Effector memory CD4-positive, alpha-beta T cell (primary cell): Measurements from ENCODE around the gene TDRD6.

Experiments
- DNase-seq, 3 donors: peaks; one replicate each; pipeline ENCODE4 v3.0.0-alpha.2; 2020
- H3K27ac ChIP-seq: 2 replicates; pipeline ENCODE4 v1.7.0; 2013; ENCODE audit warnings: mild to moderate bottlenecking, low read length, moderate library complexity; ENCODE audit not compliant: insufficient read depth, poor library complexity, severe bottlenecking
- H3K27me3 ChIP-seq: replicated peaks from 2 replicates; pipeline ENCODE4 v1.7.0; 2013; ENCODE audit warnings: mild to moderate bottlenecking, low read length; ENCODE audit not compliant: insufficient read depth, control insufficient read depth, poor library complexity, severe bottlenecking
- H3K36me3 ChIP-seq: 2 replicates; pipeline ENCODE4 v1.7.0; 2013; ENCODE audit warnings: mild to moderate bottlenecking, low read length, moderate library complexity; ENCODE audit not compliant: control insufficient read depth, insufficient read depth
- H3K4me1 ChIP-seq: 2 replicates; pipeline ENCODE4 v1.7.0; 2013; ENCODE audit warnings: low read length, mild to moderate bottlenecking; ENCODE audit not compliant: control insufficient read depth, insufficient read depth, poor library complexity, severe bottlenecking
- H3K4me3 ChIP-seq: 2 replicates; pipeline ENCODE4 v1.7.0; 2013; ENCODE audit warnings: low read length, low read depth, mild to moderate bottlenecking; ENCODE audit not compliant: insufficient read depth, poor library complexity, severe bottlenecking
- H3K9me3 ChIP-seq: 2 replicates; pipeline ENCODE4 v1.7.0; 2013; ENCODE audit warnings: mild to moderate bottlenecking, low read length, moderate library complexity; ENCODE audit not compliant: control insufficient read depth

Gene TDRD6

DNA sequence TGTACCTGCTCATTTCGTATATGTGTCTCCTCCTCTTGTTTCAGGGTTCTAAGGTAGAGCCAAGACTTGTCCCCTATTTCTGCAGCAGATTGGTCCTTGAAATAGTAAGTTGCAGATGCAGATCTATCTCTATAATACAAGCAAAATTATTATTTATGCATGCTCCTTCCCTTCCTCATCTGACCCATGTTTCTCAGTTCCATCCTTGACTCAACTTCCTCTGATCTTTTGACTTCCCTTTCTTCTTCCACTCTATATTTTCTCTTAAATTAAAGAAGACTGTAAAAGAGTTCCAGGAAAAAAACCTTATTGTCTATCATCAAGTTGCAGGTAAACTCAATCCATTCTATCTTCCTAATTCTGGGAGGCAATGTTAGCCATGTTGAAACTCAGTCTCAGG is 23.8 kb downstream of the TDRD6 start:
- no peak for DNase-seq

DNA sequence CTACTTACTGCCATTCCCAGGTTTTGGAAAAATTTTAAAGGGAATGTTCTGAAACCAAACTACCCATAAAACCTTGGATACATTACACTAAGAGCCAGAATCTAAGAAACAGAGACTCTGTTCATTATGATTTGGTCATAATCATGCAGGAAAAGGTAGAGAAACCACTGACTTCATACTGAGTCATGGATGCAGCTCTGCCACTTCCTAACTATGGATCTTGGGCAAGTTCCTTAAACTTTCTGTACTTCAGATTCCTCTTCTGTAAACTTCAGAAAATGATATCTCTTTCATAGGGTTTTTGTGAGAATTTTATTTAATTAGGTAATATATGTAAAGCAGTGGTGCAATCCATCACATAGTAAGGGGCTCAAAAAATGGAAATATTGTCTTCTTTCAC is 27.5 kb downstream of the TDRD6 start:
- DNase-seq: no peak
- Histone ChIP-seq H3K36me3 (no peaks in the 10 kb centered on the region), H3K9me3 (no peaks in the 10 kb centered on the region), H3K4me1 (no peaks in the 10 kb centered on the region), H3K4me3 (no peak overlapping the region), H3K27me3 (no peaks in the 10 kb centered on the region), H3K27ac (no peak overlapping the region)

More for the DNA sequence above, 23.8 kb downstream of the TDRD6 start:
- no peak overlapping the region for H3K4me3 ChIP-seq
- no peaks in the 10 kb centered on the region for H3K36me3 ChIP-seq
- H3K9me3 ChIP-seq: no peaks in the 10 kb centered on the region
- peaks cover 2% of the 10 kb centered on the region for H3K27me3 ChIP-seq
- no peaks in the 10 kb centered on the region for H3K4me1 ChIP-seq
- H3K27ac ChIP-seq: no peak overlapping the region

DNA sequence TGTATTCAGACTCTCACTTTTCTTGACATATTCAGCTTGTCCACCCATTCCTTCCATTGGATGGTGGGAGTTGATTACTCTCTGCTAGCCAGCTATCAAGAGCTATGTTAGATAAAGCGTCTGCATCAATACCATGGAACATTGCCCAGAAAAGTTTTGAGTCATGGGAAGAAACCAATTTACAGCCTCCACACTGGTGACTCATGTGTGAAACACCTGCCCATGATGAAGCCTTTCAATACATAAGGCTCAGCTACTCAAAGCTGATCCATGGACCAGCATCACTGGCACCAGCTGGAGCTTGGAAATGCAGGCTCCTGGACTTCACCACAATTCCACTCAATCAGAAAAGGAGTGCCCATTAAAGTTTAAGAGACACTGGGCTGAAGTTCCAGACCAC is 31.4 kb downstream of the TDRD6 start:
- H3K36me3 ChIP-seq: no peaks in the 10 kb centered on the region
- H3K4me1 ChIP-seq: no peaks in the 10 kb centered on the region
- no peak overlapping the region for H3K27ac ChIP-seq
- H3K27me3 ChIP-seq: no peaks in the 10 kb centered on the region
- DNase-seq: no peak
- no peaks in the 10 kb centered on the region for H3K9me3 ChIP-seq
- no peak overlapping the region for H3K4me3 ChIP-seq

DNA sequence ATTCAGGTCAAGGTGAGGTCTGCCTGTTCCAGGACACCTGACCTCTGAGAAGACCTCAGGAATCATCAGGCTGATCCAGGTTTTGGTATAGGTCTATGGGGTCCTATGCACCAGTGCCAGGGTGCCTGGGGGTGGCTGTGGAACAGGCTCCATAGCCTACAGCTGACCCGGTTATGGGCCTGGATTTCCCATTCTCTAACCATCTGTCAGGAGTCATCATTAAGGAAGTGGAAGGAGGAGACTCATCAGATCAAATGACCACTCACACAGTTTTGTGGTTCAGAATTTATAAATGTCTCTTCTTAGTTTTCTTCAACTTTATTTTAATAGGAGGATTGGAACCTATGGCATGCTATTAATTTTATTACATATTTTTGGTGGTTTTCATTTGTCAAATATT is 32.7 kb downstream of the TDRD6 start:
- no peaks in the 10 kb centered on the region for H3K9me3 ChIP-seq
- no peak overlapping the region for H3K27ac ChIP-seq
- H3K4me1 ChIP-seq: no peaks in the 10 kb centered on the region
- no peak overlapping the region for H3K4me3 ChIP-seq
- DNase-seq: no peak
- no peaks in the 10 kb centered on the region for H3K36me3 ChIP-seq
- H3K27me3 ChIP-seq: no peaks in the 10 kb centered on the region

DNA sequence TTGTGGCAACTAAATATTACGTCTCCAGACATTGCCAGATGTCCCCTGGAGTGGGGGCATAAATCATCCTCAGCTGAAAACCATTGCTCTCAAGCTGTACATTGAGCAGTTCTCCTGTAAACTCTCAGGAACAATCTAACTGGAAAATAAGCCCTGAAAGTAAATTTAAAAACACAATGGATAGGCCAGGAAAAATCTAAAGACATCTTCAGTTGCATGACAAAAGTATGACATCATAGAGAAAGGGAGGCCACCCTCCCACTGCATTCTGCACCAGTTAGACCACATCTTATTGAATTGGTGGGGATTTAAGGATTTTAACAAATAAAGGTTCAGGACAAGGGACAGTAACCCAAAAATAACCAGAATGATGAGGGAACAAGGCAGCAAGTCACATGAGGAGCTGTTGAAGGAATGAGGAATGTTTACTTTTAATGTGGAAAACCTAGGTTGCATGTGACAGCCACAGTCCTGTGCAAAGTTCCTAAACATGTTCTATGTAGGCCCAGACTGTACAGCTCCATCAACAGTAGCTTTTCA is 42.2 kb downstream of the TDRD6 start:
- H3K27ac ChIP-seq: no peak overlapping the region
- H3K9me3 ChIP-seq: no peaks in the 10 kb centered on the region
- H3K4me3 ChIP-seq: no peak overlapping the region
- H3K27me3 ChIP-seq: peaks cover 5% of the 10 kb centered on the region
- DNase-seq: no peak
- no peaks in the 10 kb centered on the region for H3K4me1 ChIP-seq
- H3K36me3 ChIP-seq: no peaks in the 10 kb centered on the region

DNA sequence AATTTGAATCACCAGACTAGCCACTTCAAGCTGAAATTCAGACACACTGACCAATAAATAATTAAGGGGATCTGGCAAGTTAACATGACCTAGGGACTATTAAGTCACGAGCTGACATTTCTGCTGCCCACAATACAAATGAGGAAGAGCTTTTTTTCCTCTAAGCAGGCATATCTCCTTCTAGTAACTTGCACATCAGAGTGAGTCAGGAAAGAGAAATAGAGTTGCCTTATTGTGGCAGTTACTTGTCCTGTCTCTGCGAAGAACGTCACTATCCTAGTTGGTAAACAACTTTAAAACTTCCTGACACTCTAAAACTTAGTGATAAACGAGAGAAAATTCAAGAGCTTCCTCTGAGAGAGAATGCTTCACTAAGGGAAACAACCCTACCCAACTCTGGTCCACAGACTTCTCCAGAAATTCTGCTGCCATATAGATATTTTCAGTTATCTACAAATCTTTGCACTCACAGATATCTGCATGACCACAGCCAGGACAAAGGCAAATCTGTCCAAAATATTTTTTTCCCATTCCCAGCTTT is 43.3 kb downstream of the TDRD6 start:
- peaks cover 8% of the 10 kb centered on the region for H3K27me3 ChIP-seq
- no peak for DNase-seq
- no peak overlapping the region for H3K4me3 ChIP-seq
- H3K36me3 ChIP-seq: no peaks in the 10 kb centered on the region
- no peaks in the 10 kb centered on the region for H3K4me1 ChIP-seq
- H3K9me3 ChIP-seq: no peaks in the 10 kb centered on the region
- H3K27ac ChIP-seq: no peak overlapping the region

DNA sequence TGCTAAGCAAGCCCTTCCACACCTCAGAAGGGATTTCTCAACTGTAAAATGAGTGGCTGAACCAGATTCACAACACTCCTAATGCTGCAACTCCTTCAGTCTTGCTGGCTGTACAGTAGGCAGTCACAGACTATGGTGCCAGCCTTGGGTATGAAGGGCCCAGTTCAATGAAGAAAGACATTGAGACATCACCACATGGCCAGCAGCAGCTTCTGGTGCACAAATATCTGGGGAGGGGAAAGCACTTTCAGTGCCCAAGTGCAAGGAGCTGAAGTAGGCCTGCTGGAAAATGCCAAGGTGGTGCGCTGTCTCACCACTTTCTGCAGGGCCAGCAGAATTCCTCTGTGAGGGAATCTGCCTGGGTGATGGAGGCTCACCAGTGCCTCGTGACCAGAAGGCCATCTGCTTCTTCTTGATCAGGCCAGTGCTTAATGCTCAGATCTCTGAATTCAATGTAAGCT is 45.7 kb downstream of the TDRD6 start:
- no peaks in the 10 kb centered on the region for H3K4me1 ChIP-seq
- no peak overlapping the region for H3K4me3 ChIP-seq
- H3K27me3 ChIP-seq: peaks cover 13% of the 10 kb centered on the region
- no peak for DNase-seq
- H3K27ac ChIP-seq: no peak overlapping the region
- no peaks in the 10 kb centered on the region for H3K36me3 ChIP-seq
- H3K9me3 ChIP-seq: no peaks in the 10 kb centered on the region

DNA sequence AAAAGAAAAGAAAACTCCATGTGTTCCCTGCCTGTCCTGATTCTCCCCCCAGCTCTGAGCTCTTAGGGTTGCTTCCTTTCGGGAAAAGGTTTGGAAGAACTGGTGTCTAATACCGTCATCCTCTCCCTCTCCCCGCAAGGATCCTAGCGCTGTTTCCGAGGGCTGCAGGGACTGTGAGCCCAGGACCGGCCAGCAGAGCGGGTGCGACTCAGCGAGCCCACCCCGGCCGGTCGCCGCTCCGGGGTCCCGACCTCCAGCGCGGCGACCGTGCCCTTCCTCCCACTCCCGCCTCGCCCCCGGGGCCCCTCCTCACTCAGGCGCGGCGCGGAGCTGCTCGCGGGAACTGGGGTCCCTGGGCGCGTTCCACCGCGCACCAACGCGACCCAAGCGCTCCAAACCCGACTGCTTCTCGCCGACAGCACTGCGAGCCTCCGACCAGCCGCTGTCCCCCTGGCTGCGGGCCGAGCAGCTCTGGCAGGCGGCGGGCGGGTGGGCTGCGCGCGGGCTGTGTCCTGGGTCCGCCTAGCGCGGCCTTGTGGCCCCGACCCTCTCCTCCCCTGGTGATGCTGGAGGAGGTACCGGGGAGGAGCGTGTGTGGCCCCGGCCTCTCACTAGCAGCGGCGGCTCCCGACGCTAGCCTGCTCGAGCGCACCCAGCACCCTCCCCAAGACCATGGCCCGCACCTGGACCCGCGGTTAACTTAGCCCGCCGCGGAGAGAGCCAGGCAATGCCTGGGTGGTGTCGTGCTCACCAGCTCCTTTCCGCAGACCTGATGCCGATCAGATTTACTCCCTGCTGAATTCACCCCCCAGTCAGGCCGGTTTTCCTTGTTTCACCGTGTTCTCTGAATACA is 47.4 kb downstream of the TDRD6 start, which contains the start of gene PLA2G7:
Gene PLA2G7, minus strand, starts transcription at position 509 of the 853 bp plus-strand sequence. CDS start 12,484 bp downstream, outside the sequence.
- DNase-seq: no peak
- Histone ChIP-seq H3K27ac (no peak within 1 kb of the TSS), H3K9me3 (no peaks in the 10 kb centered on the region), H3K36me3 (no peaks in the 10 kb centered on the region), H3K4me1 (no peaks in the 10 kb centered on the region), H3K27me3 (peaks cover 13% of the 10 kb centered on the region), H3K4me3 (no peak within 1 kb of the TSS)

DNA sequence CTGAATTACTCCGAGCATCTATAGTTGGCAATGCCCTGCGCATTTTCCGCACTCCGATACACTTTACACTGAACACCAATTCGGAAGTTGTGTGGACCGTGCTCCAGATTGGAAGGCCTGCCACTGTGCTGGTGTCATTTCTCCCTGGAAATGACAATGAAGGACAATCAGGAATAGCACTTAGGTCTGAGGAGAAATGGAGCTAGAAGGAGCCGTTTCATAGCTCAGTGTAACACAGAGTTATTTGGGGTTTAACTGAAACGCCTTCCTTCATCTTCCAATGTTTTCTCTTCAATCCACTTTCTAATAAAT is 48.0 kb downstream of the TDRD6 start:
- no peaks in the 10 kb centered on the region for H3K4me1 ChIP-seq
- peaks cover 13% of the 10 kb centered on the region for H3K27me3 ChIP-seq
- H3K36me3 ChIP-seq: no peaks in the 10 kb centered on the region
- H3K9me3 ChIP-seq: no peaks in the 10 kb centered on the region
- DNase-seq: no peak
- no peak overlapping the region for H3K27ac ChIP-seq
- no peak overlapping the region for H3K4me3 ChIP-seq

DNA sequence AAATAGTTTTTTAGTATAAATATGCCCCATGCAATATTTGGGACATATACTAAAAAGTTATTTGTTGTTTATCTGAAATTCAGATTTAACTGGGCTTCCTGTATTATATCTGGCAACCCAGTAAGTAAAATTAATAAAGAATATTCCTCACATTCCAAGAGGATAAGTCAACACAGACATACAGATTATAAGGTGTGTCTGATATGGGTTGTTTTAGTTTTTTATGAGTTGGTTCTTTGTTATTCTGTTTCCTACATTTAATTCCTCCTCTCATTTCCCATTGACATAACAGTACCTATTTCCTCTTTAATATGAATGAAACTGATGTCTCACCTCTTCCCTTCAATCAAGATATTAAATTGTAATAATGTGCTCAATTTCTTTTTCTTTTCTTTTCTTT is 49.2 kb downstream of the TDRD6 start:
- Histone ChIP-seq H3K27me3 (peaks cover 13% of the 10 kb centered on the region), H3K36me3 (no peaks in the 10 kb centered on the region), H3K9me3 (no peaks in the 10 kb centered on the region), H3K4me3 (no peak overlapping the region), H3K4me1 (no peaks in the 10 kb centered on the region), H3K27ac (no peak overlapping the region)
- DNase-seq: no peak
